ENCODE measurements around the gene SLC25A2. TPM values are rescaled to one million over a fixed set of nuclear protein-coding genes. Genes with fewer than 3 reads are reported as not detected.

The SLC25A2 gene
- total RNA-seq, 1 donor: under 0.01 TPM

- DNase-seq (ENCODE audit: low read depth): no peak
- no peak overlapping the region for H3K4me3 ChIP-seq (ENCODE audit: low read depth, low read length)
- no peak for TF ChIP-seq CTCF (IDR thresholded peaks at IDR 0.05; ENCODE audit: insufficient read depth, low read depth, low read length)
These were observed 5.5 kb downstream of the SLC25A2 start for GRCh38 chr5:141298376-141298775.

- no peak for DNase-seq (ENCODE audit: low read depth)
- no peak overlapping the region for H3K4me3 ChIP-seq (ENCODE audit: low read depth, low read length)
These were observed 30.9 kb downstream of the SLC25A2 start for GRCh38 chr5:141272906-141273305.

GRCh38 chr5:141269195-141269594 is 34.7 kb downstream of the SLC25A2 start:
- no peak for TF ChIP-seq CTCF (IDR thresholded peaks at IDR 0.05; ENCODE audit: insufficient read depth, low read depth, low read length)
- no peak for DNase-seq (ENCODE audit: low read depth)
- no peak overlapping the region for H3K4me3 ChIP-seq (ENCODE audit: low read depth, low read length)

More at GRCh38 chr5:141272906-141273305, 30.9 kb downstream of the SLC25A2 start:
- no peak for TF ChIP-seq CTCF (IDR thresholded peaks at IDR 0.05; ENCODE audit: insufficient read depth, low read depth, low read length)

- DNase-seq (ENCODE audit: low read depth): no peak
- H3K4me3 ChIP-seq (ENCODE audit: low read depth, low read length): no peak overlapping the region
- TF ChIP-seq CTCF (IDR thresholded peaks at IDR 0.05; ENCODE audit: insufficient read depth, low read depth, low read length): no peak
These were observed 42.7 kb downstream of the SLC25A2 start for GRCh38 chr5:141261238-141261546.

GRCh38 chr5:141260458-141261237 is 43.2 kb downstream of the SLC25A2 start:
- peak; percentile 2 for DNase-seq (ENCODE audit: low read depth)
- TF ChIP-seq CTCF (IDR thresholded peaks at IDR 0.05; ENCODE audit: insufficient read depth, low read depth, low read length): no peak

GRCh38 chr5:141258948-141259347 is 44.9 kb downstream of the SLC25A2 start:
- no peak for DNase-seq (ENCODE audit: low read depth)
- no peak for TF ChIP-seq CTCF (IDR thresholded peaks at IDR 0.05; ENCODE audit: insufficient read depth, low read depth, low read length)
- no peak overlapping the region for H3K4me3 ChIP-seq (ENCODE audit: low read depth, low read length)

More at GRCh38 chr5:141260458-141261237, 43.2 kb downstream of the SLC25A2 start:
- H3K4me3 ChIP-seq (ENCODE audit: low read depth, low read length): no peak overlapping the region

GRCh38 chr5:141258464-141258863 is 45.4 kb downstream of the SLC25A2 start:
- H3K4me3 ChIP-seq (ENCODE audit: low read depth, low read length): no peak overlapping the region
- no peak for TF ChIP-seq CTCF (IDR thresholded peaks at IDR 0.05; ENCODE audit: insufficient read depth, low read depth, low read length)
- no peak for DNase-seq (ENCODE audit: low read depth)

Data from fibroblast of villous mesenchyme (primary cell).